ENCODE measurements around the gene FAAP100.
A peak's percentile ranks its signal among the peaks of the same experiment; 100 is the strongest.

FAAP100 gene

GRCh38 chr17:81551458-81552243, 502 bp downstream of the FAAP100 start:
- DNase-seq, result no peak

GRCh38 chr17:81550830-81551457, 1.2 kb downstream of the FAAP100 start:
- DNase-seq, result no peak

DNA sequence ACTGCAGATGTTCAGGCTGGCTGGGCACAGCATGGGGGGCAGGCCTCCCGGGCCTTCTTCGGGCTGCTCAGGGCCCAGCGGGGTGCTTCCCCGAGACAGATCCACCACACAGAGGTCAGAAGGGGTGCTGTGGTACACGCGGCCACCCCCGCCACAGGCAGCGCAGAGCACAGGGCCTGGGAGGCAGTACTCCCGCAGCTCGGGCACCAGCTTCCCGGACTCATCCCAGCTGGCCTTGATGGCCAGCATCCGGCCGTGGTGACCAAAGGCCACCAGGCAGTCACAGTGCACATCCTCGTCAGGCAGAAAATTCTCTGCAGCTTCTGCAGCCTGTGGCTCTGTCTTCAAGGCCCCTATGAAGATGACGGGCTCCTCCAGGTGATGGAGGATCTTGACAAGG, 1.9 kb downstream of the FAAP100 start:
- no peak for DNase-seq

- no peak for DNase-seq
Measured at GRCh38 chr17:81549826-81550225, 2.3 kb downstream of the FAAP100 start.

- no peak for DNase-seq
Measured at GRCh38 chr17:81549031-81549557, 3.1 kb downstream of the FAAP100 start.

GRCh38 chr17:81547614-81547982, 4.6 kb downstream of the FAAP100 start:
- no peak for DNase-seq

- DNase-seq, result no peak
Measured at GRCh38 chr17:81546906-81547613, 5.1 kb downstream of the FAAP100 start.

DNA sequence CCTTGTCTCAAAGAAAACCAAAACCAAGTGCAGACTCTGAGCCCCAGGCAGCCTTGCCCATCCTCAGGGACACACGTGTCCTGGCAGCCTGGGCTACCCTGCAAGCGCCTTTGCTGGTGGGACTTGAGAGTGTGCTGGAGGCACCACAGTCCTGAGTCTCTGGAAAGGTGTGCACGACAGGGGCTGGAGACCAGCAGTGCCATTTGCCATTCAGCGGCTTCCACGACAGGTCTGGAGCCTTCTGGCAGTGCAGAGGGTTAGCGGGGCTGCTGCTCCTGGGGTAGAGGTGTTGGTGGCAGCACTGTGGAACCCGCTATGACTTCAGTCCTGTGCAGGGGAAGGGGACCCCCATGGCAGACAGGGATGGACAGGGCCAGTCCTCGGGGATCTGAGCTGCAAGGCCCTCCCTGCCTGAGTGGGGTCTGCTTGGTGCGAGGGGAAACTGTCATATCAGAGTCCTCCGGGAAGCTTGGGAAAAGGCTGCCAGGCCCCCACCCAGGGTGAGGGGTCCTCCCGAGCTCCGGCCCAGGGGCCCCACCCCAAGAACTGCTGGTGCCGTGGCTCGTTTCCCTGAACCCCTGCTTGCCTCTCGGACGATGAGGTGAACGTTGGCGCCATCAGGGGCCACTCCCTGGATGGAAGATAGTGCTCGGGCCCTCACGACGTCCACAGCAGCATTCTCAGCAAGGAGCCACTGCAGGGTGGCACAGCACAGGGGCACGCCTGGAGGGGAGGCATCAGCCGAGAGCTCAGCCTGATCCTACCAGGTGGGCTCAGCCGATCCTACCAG, 6.8 kb downstream of the FAAP100 start:
- no peak for DNase-seq

DNA sequence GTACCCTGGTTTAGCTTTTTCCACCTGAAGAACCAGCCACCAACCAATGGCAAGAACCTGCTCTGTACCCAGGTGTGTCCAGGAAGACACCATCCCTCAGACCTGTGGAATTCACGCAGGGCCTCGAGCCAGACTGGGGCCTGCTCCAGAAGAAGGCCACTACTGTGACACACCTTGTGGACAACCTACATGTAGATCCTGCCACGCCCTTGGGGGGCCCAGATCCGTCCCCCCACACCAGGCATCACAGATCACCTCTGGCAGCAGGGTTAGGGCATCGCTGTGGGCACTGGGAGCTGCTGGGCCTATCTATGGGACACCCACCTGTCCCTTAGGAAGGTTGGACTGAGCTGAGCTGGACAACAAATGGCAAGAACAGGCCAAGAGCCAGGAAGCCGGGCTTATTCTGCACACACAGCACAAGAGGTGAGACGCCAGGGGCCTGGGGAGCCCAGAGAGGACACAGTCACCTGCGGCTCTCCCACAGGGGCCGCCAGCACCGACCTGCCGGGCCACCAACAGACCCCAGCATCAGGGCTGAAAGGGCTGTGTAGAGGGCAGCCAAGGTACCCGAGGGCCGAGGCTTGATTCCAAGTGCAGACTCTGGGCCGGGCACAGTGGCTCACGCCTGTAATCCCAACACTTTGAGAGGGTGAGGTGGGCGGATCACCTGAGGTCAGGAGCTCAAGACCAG, 7.7 kb downstream of the FAAP100 start:
- DNase-seq, result no peak

GRCh38 chr17:81543756-81544155, 8.4 kb downstream of the FAAP100 start:
- no peak for DNase-seq

GRCh38 chr17:81543339-81543675, 8.8 kb downstream of the FAAP100 start:
- no peak for DNase-seq

- no peak for DNase-seq
Measured at GRCh38 chr17:81542431-81543338, 9.5 kb downstream of the FAAP100 start.

- DNase-seq, result no peak
Measured at GRCh38 chr17:81541123-81541522, 11.0 kb downstream of the FAAP100 start.

DNA sequence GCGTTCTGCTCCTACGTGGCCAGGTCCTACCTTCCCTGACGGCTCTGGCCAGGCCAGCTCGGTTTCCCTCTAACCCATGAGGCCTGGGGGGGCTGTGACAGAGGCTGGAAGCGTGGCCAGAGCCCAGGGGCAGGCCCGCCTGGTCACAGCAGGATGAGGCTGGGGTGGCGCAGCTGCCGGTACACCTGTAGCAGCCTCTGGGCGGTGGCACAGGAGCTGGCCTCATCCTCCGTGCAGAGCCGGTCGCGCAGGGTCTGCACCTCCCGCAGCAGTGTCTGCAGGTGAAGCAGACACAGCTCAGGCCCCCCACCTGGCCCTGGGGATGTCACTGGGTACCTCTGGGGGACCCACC, 11.5 kb downstream of the FAAP100 start:
- DNase-seq, result no peak

DNA sequence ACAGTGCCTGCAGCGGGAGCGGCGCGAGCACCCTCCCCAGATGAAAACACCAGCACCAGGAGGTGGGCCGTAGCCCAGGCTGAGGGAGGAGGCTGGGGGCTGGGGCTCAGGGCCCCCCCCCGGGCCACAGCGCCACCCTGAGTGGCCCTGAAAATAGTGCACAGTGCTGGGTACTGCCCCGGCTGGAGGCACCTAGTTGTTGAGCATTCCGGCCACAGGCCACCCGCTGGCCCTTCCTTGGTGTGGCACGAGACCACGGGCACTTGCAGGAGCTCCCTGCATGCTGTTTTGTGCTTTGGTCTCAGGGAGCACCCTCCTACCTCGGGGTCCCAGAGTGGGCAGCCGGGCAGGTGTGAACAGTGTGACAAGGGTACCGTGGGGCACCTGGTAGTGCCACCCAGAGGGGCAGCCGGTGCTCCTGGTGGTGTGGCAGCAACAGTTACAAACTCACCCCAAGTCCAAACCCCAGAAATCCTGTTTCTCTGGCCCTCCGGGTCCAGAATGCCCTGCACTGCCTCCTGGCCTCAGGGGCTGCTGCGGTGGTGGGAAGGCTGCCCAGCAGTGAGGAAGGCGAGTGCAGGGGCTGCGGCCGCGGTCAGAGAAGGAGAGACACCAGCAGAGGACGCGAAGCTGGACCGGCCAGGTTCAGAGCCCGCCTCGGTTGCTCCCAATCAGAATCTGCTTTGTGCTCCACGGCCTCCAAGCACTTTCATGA, 12.0 kb downstream of the FAAP100 start:
- no peak for DNase-seq

- DNase-seq, result no peak
Measured at GRCh38 chr17:81539571-81539900, 12.6 kb downstream of the FAAP100 start.

DNA sequence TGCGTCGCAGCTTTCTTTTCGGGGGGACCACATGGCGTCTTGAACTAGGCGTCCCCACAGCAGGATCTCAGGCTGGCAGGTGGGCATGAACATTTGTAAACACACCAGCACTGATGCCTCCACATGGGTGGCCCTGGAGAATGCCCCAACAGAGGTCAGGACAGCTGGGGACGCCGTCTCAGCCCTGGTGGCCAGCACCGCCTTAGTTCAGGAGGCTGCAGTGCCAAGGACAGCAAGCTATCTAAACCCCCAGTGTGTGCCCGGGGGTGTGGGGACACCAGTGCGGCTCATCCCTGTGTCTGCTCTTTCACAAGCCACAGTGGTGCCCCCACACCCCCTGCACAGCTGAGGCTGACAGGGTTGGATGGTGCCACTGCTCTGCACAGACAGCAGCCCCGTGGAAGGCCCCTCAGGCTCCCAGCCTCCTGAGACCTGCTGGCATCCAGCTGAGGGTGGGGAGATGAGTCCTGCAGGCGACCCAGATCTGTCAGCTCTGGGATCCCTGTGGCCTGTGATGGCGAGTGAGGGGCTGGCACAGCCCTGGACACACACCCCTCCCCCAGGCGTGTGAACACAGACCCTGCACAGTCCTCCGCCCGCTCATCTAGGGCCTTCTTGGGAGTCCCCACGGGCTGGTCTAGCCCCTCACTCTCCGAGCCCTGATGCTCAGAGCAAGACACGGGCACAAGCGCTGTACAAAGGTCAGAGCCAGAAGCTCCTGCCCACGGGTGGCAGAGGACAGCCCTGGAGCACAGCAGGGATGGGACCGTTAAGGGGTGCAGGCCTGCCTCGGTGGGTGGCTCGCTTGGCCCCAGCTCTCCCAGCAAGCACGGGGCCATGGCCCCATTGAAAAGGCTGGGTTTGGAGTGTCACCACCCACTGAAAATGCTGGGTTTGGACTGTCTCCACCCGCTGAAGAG, 13.2 kb downstream of the FAAP100 start:
- DNase-seq, result no peak

DNA sequence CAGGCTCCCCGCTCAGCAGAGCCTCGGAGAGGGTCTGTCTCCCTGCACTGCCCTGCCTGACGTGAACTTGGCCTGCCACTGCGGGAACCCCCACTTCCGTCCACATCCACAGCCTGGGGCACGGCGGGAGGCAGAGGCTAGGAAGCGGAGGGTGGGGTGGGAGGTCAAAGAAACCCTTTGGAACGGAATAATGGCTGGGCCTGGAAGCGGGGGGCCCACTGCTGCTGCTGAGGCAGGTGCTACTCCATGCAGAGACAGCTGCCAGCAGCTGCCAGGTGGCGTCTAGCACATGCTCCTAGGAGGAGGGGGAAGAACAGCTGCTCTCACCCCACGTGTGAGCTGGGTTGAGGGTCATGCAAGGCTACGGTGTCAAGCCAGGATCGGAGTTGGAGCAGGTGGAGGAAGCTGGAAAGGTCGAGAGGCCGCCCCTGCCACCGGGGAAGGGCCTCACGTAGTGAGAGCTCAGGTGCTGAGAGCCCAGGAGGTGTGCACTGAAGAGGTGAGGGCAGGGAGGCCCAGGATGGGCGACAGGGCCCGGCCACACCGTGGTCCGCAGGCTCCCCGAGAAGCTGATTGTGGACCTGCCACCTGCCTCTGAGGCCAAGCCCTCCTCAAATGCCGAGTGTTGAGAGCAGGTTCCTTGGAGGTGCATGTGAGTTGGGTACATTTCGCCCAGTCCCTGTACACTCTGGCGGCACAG, 14.1 kb downstream of the FAAP100 start:
- peak; percentile 69 for DNase-seq

DNA sequence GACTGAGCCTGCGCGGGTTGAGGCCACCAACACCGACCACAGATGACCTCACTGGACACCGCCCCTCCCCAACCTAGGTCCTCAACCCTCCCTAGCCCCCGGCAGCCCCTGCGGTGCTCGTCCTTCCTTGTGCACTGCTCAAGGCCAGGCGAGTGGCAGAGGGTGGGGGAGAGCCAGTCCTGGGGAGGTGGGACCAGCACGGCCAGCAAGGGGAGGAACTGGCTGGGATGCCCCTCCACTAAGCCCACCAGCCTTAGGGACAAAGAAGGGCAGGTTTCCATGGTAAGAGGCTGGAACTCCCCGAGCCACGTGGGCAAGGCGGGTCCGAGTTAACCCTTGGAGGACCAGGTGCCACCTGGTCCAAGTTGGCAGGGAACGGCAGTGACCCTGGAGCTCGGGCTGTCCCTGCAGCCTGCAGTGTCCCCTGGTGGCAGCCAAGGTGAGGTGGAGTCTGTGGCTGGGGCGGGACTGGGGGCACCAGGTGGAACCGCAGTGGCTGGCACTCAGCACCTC, 14.8 kb downstream of the FAAP100 start:
- peak; percentile 55 for DNase-seq
